Neutrophil (primary cell): ENCODE data around the gene PARD3.

Source experiments
- H3K27ac ChIP-seq: fragments of 200-600 bp; sonication (generic); 2 replicates; pipeline ENCODE4 v1.5.1; 2016; ENCODE audit warnings: mild to moderate bottlenecking, moderate library complexity
- H3K27me3 ChIP-seq: fragments of 200-600 bp; sonication (generic); 2 replicates; pipeline ENCODE4 v1.6.0; 2016; ENCODE audit warnings: mild to moderate bottlenecking
- H3K36me3 ChIP-seq: fragments of 200-600 bp; sonication (generic); 2 replicates; pipeline ENCODE4 v1.5.1; 2017
- H3K4me1 ChIP-seq, 2 experiments: fragments of 200-600 bp in 1 of 2; sonication (generic) in 1 of 2; 1 replicate in 1 of 2; 2 replicates in 1 of 2; pipeline versions ENCODE4 v1.5.1 to v1.6.1; 2013 to 2016; ENCODE audit warnings: low read depth in 1 of 2, low read length in 1 of 2, mild to moderate bottlenecking in 1 of 2, moderate library complexity in 1 of 2; ENCODE audit not compliant: control insufficient read depth in 1 of 2, insufficient read depth in 1 of 2
- H3K4me3 ChIP-seq, 2 experiments: fragments of 200-600 bp in 1 of 2; sonication (generic) in 1 of 2; 1 replicate in 1 of 2; 2 replicates in 1 of 2; pipeline ENCODE4 v1.5.1; 2013 to 2016; ENCODE audit warnings: low read depth in 1 of 2, low read length in 1 of 2, mild to moderate bottlenecking in 1 of 2, moderate library complexity in 1 of 2
- H3K9me3 ChIP-seq: fragments of 200-600 bp; sonication (generic); 2 replicates; pipeline ENCODE4 v1.5.1; 2016
- TF ChIP-seq, protein P1 (sequence below): fragments of 200-600 bp; sonication (generic); IDR thresholded peaks from 2 replicates; pipeline ENCODE4 v1.5.1; 2016; ENCODE audit warnings: antibody characterized with exemption

The PARD3 gene

DNA sequence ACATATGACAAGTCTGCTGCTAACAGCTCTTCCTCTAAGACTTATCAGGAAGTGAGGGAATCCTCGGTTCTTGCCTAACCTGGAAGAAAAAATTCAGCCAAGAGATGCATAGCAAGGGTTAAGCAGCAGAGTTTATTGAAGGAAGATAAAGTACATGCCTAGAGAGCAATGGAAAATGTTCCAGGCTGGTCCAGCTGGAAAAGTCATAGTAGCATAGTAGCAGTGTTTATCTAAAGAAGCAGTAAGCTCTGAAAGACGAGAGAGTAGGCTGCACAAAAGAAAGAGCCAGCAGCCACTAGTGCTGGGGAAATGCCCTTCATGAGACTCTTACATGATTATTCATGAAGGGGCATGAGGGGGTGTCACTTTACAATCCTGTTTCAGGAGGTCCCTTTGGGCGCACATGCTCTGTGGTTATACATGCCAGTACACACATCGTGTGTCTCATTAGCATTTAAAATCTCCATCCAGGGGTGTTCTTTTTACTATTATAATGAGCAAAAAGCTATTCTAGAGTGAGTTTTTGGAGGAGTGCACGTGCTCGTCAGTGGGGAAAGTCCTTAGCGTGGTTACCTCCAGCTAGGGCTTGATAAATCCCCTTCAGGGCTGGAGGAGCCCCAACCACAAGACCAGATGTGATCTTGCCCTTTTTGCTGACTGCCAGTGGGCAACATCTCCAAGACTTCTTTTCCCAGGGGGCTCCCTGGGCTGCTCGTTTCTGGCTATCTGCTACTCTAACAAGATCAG is 716.1 kb downstream of the PARD3 start:
- Histone ChIP-seq H3K4me3 (no peak overlapping the region), H3K27me3 (no peaks in the 10 kb centered on the region), H3K27ac (no peak overlapping the region), H3K36me3 (no peaks in the 10 kb centered on the region), H3K4me1 (no peaks in the 10 kb centered on the region), H3K9me3 (no peaks in the 10 kb centered on the region)
- TF ChIP-seq, protein P1, sequence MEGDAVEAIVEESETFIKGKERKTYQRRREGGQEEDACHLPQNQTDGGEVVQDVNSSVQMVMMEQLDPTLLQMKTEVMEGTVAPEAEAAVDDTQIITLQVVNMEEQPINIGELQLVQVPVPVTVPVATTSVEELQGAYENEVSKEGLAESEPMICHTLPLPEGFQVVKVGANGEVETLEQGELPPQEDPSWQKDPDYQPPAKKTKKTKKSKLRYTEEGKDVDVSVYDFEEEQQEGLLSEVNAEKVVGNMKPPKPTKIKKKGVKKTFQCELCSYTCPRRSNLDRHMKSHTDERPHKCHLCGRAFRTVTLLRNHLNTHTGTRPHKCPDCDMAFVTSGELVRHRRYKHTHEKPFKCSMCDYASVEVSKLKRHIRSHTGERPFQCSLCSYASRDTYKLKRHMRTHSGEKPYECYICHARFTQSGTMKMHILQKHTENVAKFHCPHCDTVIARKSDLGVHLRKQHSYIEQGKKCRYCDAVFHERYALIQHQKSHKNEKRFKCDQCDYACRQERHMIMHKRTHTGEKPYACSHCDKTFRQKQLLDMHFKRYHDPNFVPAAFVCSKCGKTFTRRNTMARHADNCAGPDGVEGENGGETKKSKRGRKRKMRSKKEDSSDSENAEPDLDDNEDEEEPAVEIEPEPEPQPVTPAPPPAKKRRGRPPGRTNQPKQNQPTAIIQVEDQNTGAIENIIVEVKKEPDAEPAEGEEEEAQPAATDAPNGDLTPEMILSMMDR, result no peak

DNA sequence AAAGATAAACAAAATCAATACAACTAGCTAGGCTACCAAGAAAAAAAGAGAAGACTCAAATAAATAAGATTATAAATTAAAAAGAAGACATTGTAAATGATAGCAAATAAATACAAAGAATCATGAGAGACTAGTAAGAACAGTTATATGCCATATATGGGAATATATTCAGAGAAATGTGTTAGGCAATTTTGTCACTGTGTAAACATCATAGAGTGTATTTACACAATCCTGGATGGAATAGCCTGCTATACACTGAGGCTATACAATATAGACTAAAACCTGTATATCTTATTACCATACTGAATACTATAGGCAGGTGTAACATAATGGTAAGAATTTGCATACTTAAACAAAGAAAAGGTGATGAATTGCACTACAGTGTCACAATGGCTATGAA is 717.4 kb downstream of the PARD3 start:
- TF ChIP-seq, protein P1, result no peak
- no peaks in the 10 kb centered on the region for H3K9me3 ChIP-seq
- no peaks in the 10 kb centered on the region for H3K4me1 ChIP-seq
- H3K27ac ChIP-seq, result no peak overlapping the region
- H3K27me3 ChIP-seq, result no peaks in the 10 kb centered on the region
- no peaks in the 10 kb centered on the region for H3K36me3 ChIP-seq
- no peak overlapping the region for H3K4me3 ChIP-seq

DNA sequence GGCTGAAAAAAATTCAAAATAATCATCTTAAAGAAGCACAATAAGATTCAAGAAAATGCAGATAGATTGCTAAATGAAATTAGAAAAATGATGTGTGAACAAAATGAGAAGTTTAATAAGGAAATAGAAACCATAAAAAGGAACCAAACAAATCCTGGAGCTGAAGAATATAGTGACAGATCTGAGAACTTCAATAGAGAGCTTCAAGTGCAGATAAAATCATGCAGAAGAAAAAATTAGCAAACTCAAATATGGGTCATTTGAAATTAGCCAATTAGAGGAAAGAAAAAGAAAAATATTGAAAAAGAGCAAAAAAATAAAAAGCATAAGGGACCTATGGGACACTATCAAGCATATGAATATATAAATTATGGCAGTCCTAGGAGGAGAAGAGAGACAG is 720.1 kb downstream of the PARD3 start:
- Histone ChIP-seq H3K4me3 (no peak overlapping the region), H3K27me3 (no peaks in the 10 kb centered on the region), H3K4me1 (no peaks in the 10 kb centered on the region), H3K36me3 (no peaks in the 10 kb centered on the region), H3K9me3 (no peaks in the 10 kb centered on the region), H3K27ac (no peak overlapping the region)
- TF ChIP-seq, protein P1, result no peak

DNA sequence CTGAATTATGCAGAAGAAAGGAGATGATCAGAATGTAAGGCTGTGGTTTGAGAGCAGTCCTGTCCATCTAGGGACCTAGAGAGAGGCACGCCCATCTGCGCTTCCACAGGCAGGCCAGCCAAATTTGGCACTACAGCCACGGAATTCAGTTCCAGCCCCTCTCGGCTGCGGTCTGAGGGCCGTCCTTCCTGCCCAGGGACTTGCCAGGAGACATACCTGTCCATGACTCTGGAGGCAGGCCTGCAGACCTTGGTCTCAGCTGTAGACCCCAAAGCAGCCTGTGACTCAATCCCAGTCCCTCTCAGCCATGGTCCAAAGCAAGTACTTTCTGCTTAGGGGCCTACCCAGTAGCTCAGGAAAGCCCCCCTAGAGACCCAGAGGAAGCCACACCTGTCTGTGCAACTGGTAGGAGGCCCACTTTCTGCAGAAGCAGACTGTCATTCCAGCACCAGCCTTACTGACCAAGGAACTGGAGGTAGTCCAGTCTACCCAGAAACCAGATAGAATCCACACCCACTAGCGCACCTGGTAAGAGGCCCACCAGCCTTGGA is 720.9 kb downstream of the PARD3 start:
- Histone ChIP-seq H3K27ac (no peak overlapping the region), H3K4me1 (no peaks in the 10 kb centered on the region), H3K36me3 (no peaks in the 10 kb centered on the region), H3K9me3 (no peaks in the 10 kb centered on the region), H3K4me3 (no peak overlapping the region), H3K27me3 (no peaks in the 10 kb centered on the region)
- TF ChIP-seq, protein P1, result no peak

DNA sequence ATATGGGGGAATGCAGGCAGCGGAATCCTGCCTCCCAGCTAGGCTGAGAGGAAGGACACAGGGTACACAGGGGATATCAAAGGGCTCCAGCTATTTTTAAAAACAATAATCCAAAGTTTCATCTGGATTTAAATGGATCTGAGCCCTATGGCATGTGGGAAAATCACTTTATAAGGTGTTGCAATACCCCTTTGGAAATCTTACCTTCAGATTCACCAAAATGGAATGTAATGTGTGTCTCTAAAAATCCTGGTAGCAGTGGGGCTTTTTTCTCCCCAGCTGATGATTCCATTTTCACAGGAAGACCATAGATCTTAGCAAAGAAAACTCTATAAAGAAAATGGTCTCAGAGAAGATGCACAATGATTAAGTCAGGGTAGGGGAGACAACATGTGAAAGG is 722.2 kb downstream of the PARD3 start:
- Histone ChIP-seq H3K4me1 (no peaks in the 10 kb centered on the region), H3K27ac (no peak overlapping the region), H3K4me3 (no peak overlapping the region), H3K36me3 (no peaks in the 10 kb centered on the region), H3K9me3 (no peaks in the 10 kb centered on the region), H3K27me3 (no peaks in the 10 kb centered on the region)
- TF ChIP-seq, protein P1, result no peak
